Trophoblast cell (in vitro differentiated cells and primary cell): Measurements from ENCODE around the gene YWHAH. TPM values are rescaled to one million over a fixed set of nuclear protein-coding genes. Genes with fewer than 3 reads are reported as not detected.
A peak's percentile ranks its signal among the peaks of the same experiment; 100 is the strongest.

Experiments
- DNase-seq, 2 donors: peaks; one replicate each; pipeline ENCODE4 v3.0.0-alpha.2; 2016
- H2AFZ ChIP-seq: 2 replicates; pipeline ENCODE4 v1.6.1; 2013; ENCODE audit warnings: low read length, moderate library complexity, mild to moderate bottlenecking; ENCODE audit not compliant: insufficient read depth, poor library complexity
- H2AK5ac ChIP-seq: 2 replicates; pipeline ENCODE4 v1.6.1; 2013; ENCODE audit warnings: mild to moderate bottlenecking, low read length
- H2BK120ac ChIP-seq: 2 replicates; pipeline ENCODE4 v1.6.1; 2013; ENCODE audit warnings: low read length, mild to moderate bottlenecking, moderate library complexity; ENCODE audit not compliant: insufficient read depth, poor library complexity
- H2BK12ac ChIP-seq: 2 replicates; pipeline ENCODE4 v1.6.1; 2013; ENCODE audit warnings: mild to moderate bottlenecking, low read length, moderate library complexity
- H2BK5ac ChIP-seq: 2 replicates; pipeline ENCODE4 v1.6.1; 2013; ENCODE audit warnings: low read length, low read depth, moderate library complexity, mild to moderate bottlenecking; ENCODE audit not compliant: poor library complexity
- H3K14ac ChIP-seq: 2 replicates; pipeline ENCODE4 v1.6.1; 2013; ENCODE audit warnings: mild to moderate bottlenecking, low read length
- H3K18ac ChIP-seq: 2 replicates; pipeline ENCODE4 v1.6.1; 2013; ENCODE audit warnings: mild to moderate bottlenecking, low read length
- H3K23ac ChIP-seq: 2 replicates; pipeline ENCODE4 v1.6.1; 2013; ENCODE audit warnings: low read length
- H3K27ac ChIP-seq: 2 replicates; pipeline ENCODE4 v1.5.1; 2013; ENCODE audit warnings: low read depth, mild to moderate bottlenecking, inconsistent platforms, low read length, moderate library complexity
- H3K27me3 ChIP-seq: 2 replicates; pipeline ENCODE4 v1.6.1; 2013; ENCODE audit warnings: inconsistent platforms, mild to moderate bottlenecking, low read length, moderate library complexity; ENCODE audit not compliant: insufficient read depth
- H3K36me3 ChIP-seq, 2 experiments: 1 replicate in 1 of 2; 2 replicates in 1 of 2; pipeline ENCODE4 v1.6.1; 2013; ENCODE audit warnings: low read length in 2 of 2, mild to moderate bottlenecking in 2 of 2, moderate library complexity in 1 of 2; ENCODE audit not compliant: insufficient read depth in 2 of 2, control insufficient read depth in 1 of 2
- H3K4ac ChIP-seq: 2 replicates; pipeline ENCODE4 v1.6.1; 2013; ENCODE audit warnings: low read depth, mild to moderate bottlenecking, low read length, moderate library complexity
- H3K4me1 ChIP-seq, 2 experiments: 1 replicate in 1 of 2; 2 replicates in 1 of 2; pipeline ENCODE4 v1.6.1; 2013; ENCODE audit warnings: low read length in 2 of 2, mild to moderate bottlenecking in 2 of 2, moderate library complexity in 1 of 2; ENCODE audit not compliant: insufficient read depth in 2 of 2, control insufficient read depth in 1 of 2
- H3K4me2 ChIP-seq: 2 replicates; pipeline ENCODE4 v1.6.1; 2013; ENCODE audit warnings: inconsistent platforms, mild to moderate bottlenecking, low read length, moderate library complexity
- H3K4me3 ChIP-seq: 2 replicates; pipeline ENCODE4 v1.5.1; 2013; ENCODE audit warnings: mild to moderate bottlenecking, low read depth, low read length, inconsistent platforms
- H3K79me1 ChIP-seq: one replicate; pipeline ENCODE4 v1.6.1; 2013; ENCODE audit warnings: low read length
- H3K79me2 ChIP-seq: 2 replicates; pipeline ENCODE4 v1.6.1; 2013; ENCODE audit warnings: low read length, mild to moderate bottlenecking; ENCODE audit not compliant: control insufficient read depth, insufficient read depth, poor library complexity
- H3K9ac ChIP-seq: 2 replicates; pipeline ENCODE4 v1.6.1; 2013; ENCODE audit warnings: mild to moderate bottlenecking, low read length
- H3K9me3 ChIP-seq: 2 replicates; pipeline ENCODE4 v1.6.1; 2013; ENCODE audit warnings: low read depth, mild to moderate bottlenecking, control low read depth, inconsistent platforms, low read length; ENCODE audit not compliant: insufficient read depth
- H4K12ac ChIP-seq: 2 replicates; pipeline ENCODE4 v1.6.1; 2013; ENCODE audit warnings: low read depth, mild to moderate bottlenecking, low read length, moderate library complexity
- H4K8ac ChIP-seq: 2 replicates; pipeline ENCODE4 v1.6.1; 2013; ENCODE audit warnings: low read depth, mild to moderate bottlenecking, low read length, moderate library complexity
- H4K91ac ChIP-seq: one replicate; pipeline ENCODE4 v1.6.1; 2013; ENCODE audit warnings: low read depth, mild to moderate bottlenecking, low read length, moderate library complexity
- WGBS: extraction: QIAGEN DNeasy Blood & Tissue Kit; methylation state at CpG from one replicate; pipeline ENCODE4 v1.1.7; 2013; ENCODE audit warnings: missing lambda C conversion rate; ENCODE audit not compliant: insufficient read length, insufficient coverage; ENCODE audit errors: extremely low coverage; 5-methylcytosine and 5-hydroxymethylcytosine counted together
- polyA plus RNA-seq: library from polyadenylated mRNA; stranded (reverse); fragments of 200-250 nt; gene quantifications from 2 replicates; pipeline ENCODE4 v1.2.3, GENCODE V29; 2013

The YWHAH gene
- 139 TPM in 2 replicates for polyA plus RNA-seq

DNA sequence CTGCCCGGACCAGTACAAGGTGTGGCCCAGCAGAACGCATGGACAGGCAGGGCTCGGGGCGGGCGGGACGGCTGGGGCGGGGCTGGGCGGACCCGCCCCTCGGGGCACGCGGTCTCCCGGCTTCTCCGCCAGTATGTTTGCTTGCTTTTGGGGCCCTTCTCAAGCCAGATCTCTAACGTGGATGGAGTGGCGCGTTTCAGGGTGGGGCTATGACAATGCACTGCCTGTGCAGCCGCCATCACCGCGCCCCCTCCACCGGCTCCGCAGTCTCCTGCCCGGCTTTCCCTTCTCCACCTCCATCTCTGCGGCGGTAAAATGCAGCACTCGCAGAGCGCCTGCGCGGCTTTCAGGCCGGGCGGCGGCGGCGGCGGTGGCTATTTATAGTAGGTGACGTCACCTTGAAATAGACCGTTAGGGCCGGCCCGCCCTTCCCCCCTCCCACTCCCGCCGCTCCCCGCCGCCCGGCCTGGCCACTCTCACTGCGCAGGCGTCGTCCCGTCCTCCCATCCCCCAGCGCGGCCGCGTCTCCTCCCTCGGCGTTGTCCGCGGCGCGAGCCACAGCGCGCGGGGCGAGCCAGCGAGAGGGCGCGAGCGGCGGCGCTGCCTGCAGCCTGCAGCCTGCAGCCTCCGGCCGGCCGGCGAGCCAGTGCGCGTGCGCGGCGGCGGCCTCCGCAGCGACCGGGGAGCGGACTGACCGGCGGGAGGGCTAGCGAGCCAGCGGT, at the start of gene YWHAH:
TSS of gene YWHAH (plus strand) at position 558 of the 722 bp plus-strand sequence. CDS start 199 bp downstream, outside the sequence.
- no CpG with 5 or more reads among the region's 86 CpGs for WGBS
- peak within 1 kb of the TSS; percentile 99 for H4K12ac ChIP-seq
- H3K18ac ChIP-seq = peak within 1 kb of the TSS; percentile 100
- H2BK12ac ChIP-seq = peak within 1 kb of the TSS; percentile 73
- H3K9me3 ChIP-seq = no peaks in the 10 kb centered on the region
- H3K4me2 ChIP-seq = peak within 1 kb of the TSS; percentile 91
- peak within 1 kb of the TSS; percentile 99 for H3K27ac ChIP-seq
- H2BK5ac ChIP-seq = peak within 1 kb of the TSS; percentile 96
- peak within 1 kb of the TSS; percentile 100 for H4K91ac ChIP-seq
- peaks cover 6 to 7% of the 10 kb centered on the region in 2 experiments for H3K36me3 ChIP-seq
- peaks cover 19% of the 10 kb centered on the region for H3K79me1 ChIP-seq
- peak within 1 kb of the TSS; percentile 98 for H2AFZ ChIP-seq
- H3K79me2 ChIP-seq = peaks cover 20% of the 10 kb centered on the region
- peak within 1 kb of the TSS; percentile 100 for H3K14ac ChIP-seq
- peak within 1 kb of the TSS; percentile 96 for H3K9ac ChIP-seq
- peak within 1 kb of the TSS; percentile 96 for H4K8ac ChIP-seq
- H3K4me3 ChIP-seq = peak within 1 kb of the TSS; percentile 100
- peak; percentile 92 to 94 for DNase-seq
- H2BK120ac ChIP-seq = peak within 1 kb of the TSS; percentile 98
- H3K27me3 ChIP-seq = no peaks in the 10 kb centered on the region
- H2AK5ac ChIP-seq = peak within 1 kb of the TSS; percentile 71
- H3K23ac ChIP-seq = no peak within 1 kb of the TSS
- peak within 1 kb of the TSS; percentile 99 for H3K4ac ChIP-seq
- peaks cover 7 to 9% of the 10 kb centered on the region in 2 experiments for H3K4me1 ChIP-seq

DNA sequence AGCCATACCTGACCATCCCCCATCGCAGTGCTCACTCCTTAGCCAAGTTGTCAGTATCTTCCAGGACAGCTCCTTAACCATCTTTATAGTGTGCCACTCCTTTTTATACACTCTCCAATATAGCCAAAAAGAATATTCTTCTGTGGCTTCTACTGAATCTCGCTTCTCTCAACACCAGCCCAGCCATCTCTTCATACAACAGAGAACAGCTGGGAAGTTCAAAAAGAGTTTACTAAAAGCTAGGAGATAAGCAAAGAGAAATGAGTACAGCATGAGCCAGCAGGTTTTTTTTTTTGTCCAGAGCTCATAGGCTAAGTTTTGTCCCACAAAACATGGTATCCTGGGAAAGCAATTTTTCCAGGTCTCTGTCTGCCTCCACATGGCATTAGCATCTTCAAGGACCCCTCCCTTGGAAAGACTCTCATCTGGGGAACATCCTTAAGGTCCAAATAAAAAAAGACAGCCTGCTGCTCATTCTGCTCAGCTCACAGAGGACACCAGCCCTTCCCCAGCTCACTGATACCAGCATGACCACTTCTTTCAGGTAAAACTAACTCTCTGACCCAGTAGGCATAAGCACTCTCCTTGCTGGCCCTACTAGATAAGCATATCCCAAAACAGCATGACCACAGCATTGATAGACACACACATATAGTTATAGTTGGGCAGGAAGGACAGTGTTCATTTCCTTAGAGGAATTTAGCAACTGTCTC, 48.8 kb upstream of the YWHAH start:
- no peak overlapping the region for H3K14ac ChIP-seq
- no peaks in the 10 kb centered on the region for H3K79me1 ChIP-seq
- H3K23ac ChIP-seq = no peak overlapping the region
- H3K9ac ChIP-seq = no peak overlapping the region
- no peaks in the 10 kb centered on the region for H3K4me1 ChIP-seq
- no peak overlapping the region for H3K18ac ChIP-seq
- no peaks in the 10 kb centered on the region for H3K27me3 ChIP-seq
- no peak overlapping the region for H3K27ac ChIP-seq
- H3K36me3 ChIP-seq = peaks cover 3 to 9% of the 10 kb centered on the region in 2 experiments
- no peak overlapping the region for H2AK5ac ChIP-seq
- H2BK12ac ChIP-seq = no peak overlapping the region
- H2BK5ac ChIP-seq = no peak overlapping the region
- WGBS = no CpG with 5 or more reads among the region's 2 CpGs
- H4K8ac ChIP-seq = no peak overlapping the region
- no peaks in the 10 kb centered on the region for H3K9me3 ChIP-seq
- H2AFZ ChIP-seq = no peak overlapping the region
- no peak overlapping the region for H3K4me3 ChIP-seq
- H3K4me2 ChIP-seq = no peak overlapping the region
- H3K4ac ChIP-seq = no peak overlapping the region
- H2BK120ac ChIP-seq = no peak overlapping the region
- no peak overlapping the region for H4K12ac ChIP-seq
- no peaks in the 10 kb centered on the region for H3K79me2 ChIP-seq
- no peak overlapping the region for H4K91ac ChIP-seq
- DNase-seq = no peak

DNA sequence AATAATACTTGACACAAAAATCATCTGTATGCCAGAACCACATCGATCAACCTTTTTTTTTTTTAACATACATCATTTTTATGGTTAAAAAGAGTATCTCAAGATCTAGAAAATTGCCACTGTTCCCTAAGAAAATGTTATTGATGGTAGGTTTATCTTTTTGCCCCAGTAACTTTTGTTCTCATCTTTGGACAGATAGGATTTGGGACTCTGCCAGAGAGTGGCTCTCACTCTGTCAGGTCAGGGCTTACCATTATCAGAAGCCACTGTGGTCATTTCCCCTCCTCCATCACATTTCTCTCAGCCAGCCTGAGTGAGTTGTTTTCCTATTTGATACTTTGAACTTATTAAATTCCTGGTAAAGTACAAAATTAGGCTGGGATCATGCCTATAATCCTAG, 47.9 kb upstream of the YWHAH start:
- no peak overlapping the region for H3K18ac ChIP-seq
- no peaks in the 10 kb centered on the region for H3K9me3 ChIP-seq
- no peak overlapping the region for H4K12ac ChIP-seq
- H4K8ac ChIP-seq = no peak overlapping the region
- no peaks in the 10 kb centered on the region for H3K79me1 ChIP-seq
- peaks cover 3 to 9% of the 10 kb centered on the region in 2 experiments for H3K36me3 ChIP-seq
- H2BK120ac ChIP-seq = no peak overlapping the region
- H3K79me2 ChIP-seq = no peaks in the 10 kb centered on the region
- no peak overlapping the region for H3K23ac ChIP-seq
- WGBS = no CpG with 5 or more reads among the region's 1 CpG
- no peaks in the 10 kb centered on the region for H3K27me3 ChIP-seq
- no peak overlapping the region for H3K4me3 ChIP-seq
- no peak overlapping the region for H4K91ac ChIP-seq
- H3K4me2 ChIP-seq = no peak overlapping the region
- no peak overlapping the region for H2BK12ac ChIP-seq
- no peak overlapping the region for H3K14ac ChIP-seq
- H2AFZ ChIP-seq = no peak overlapping the region
- H3K4ac ChIP-seq = no peak overlapping the region
- H3K4me1 ChIP-seq = no peaks in the 10 kb centered on the region
- no peak overlapping the region for H3K9ac ChIP-seq
- DNase-seq = no peak
- no peak overlapping the region for H2BK5ac ChIP-seq
- no peak overlapping the region for H3K27ac ChIP-seq
- no peak overlapping the region for H2AK5ac ChIP-seq

DNA sequence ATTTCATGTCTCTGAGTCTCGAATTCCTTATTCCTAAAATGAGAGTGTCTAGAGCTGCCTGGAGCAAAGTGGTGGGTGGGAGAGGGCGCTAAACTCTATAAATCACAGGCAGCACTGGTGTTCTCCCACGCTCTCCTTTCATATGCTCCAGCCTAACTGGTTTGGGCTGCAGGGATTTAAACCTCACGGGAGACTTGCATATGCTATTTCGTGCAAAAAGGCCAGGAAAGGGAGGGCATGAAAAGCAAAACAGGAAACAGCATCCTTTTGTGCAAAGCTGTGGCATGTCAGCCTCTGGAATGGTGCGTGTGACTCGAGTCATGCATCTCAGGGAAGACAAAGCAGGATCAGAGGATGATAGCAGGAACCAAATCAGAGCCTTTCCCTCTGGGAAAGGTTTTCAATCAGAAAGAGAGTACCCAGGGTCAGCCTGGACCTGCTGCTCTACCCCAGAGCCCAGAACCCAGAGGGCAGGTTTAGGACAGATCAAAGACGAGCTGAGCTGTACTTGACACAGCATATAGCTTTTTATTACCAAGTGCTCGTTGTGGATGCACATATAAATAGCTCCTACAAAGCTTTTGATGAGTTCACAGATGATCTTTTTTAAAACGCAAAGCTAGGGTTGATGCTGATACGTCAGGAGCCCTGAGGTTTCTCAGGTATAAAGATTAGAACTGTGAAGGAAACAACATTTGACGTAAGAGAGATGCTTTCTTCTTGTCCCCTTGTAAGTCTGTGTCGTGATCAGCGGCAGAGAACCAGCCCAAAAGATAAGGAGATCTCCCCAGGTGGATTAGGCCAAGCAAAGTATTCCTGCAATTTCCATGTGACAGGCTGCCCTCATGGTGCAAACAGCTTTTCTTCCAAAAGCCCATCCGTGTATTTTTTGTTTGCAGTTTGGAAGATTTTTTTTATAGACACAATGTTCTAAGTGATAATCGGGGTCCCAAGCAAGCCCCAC, 46.2 kb upstream of the YWHAH start:
- Histone ChIP-seq H2AK5ac (no peak overlapping the region), H3K23ac (no peak overlapping the region), H3K4me1 (no peaks in the 10 kb centered on the region), H4K91ac (no peak overlapping the region), H3K27me3 (no peaks in the 10 kb centered on the region), H2BK120ac (peak overlapping the region; percentile 5), H3K9ac (no peak overlapping the region), H2BK12ac (no peak overlapping the region), H3K4me3 (no peak overlapping the region), H3K36me3 (peaks cover 10 to 18% of the 10 kb centered on the region in 2 experiments), H3K18ac (no peak overlapping the region), H3K9me3 (no peaks in the 10 kb centered on the region), H4K8ac (no peak overlapping the region), H3K79me2 (no peaks in the 10 kb centered on the region), H4K12ac (no peak overlapping the region), H3K4ac (no peak overlapping the region), H3K4me2 (no peak overlapping the region), H3K79me1 (no peaks in the 10 kb centered on the region), H3K14ac (no peak overlapping the region), H2BK5ac (no peak overlapping the region), H3K27ac (no peak overlapping the region), H2AFZ (no peak overlapping the region)
- WGBS = no CpG with 5 or more reads among the region's 16 CpGs
- peak in 1 of 2 donors; percentile 29 for DNase-seq
